Endothelial cell of umbilical vein (primary cell): ENCODE measurements around the gene CUEDC1. TPM values are rescaled to one million over a fixed set of nuclear protein-coding genes. Genes with fewer than 3 reads are reported as not detected.

Experiments used
- BruUV-seq: library from RNA; stranded (reverse); fragments of 400-500 nt; replicated peaks from 2 replicates; lab custom pipeline; 2021; lab: Mats Ljungman, UMichigan
- CTCF ChIA-PET: fragments of 300-600, 350-600 bp; sonication (Branson Sonifier 250); formaldehyde crosslinking; loops from one replicate; lab custom pipeline; 2021; ENCODE audit warnings: antibody characterized with exemption, inconsistent platforms; lab: Charles Lee
- POLR2A ChIA-PET: fragments of 300-600, 350-600 bp; sonication (Branson Sonifier 250); formaldehyde crosslinking; loops from one replicate; lab custom pipeline; 2021; ENCODE audit warnings: antibody characterized with exemption, inconsistent platforms; lab: Charles Lee
- DNase-seq: peaks from one replicate; pipeline ENCODE4 v3.0.0-alpha.2; 2011; ENCODE audit warnings: low read depth, low spot score
- FAIRE-seq: peaks from 2 replicates; lab custom pipeline; 2011; peaks lifted over from hg19 to GRCh38; lab: Jason Lieb, UNC
- H2AFZ ChIP-seq: 2 replicates; pipeline ENCODE4 v1.6.0; 2012; ENCODE audit warnings: low read depth, low read length, control low read depth, inconsistent platforms
- H3K27ac ChIP-seq: 2 replicates; pipeline ENCODE4 v1.5.1; 2011; ENCODE audit warnings: low read depth, mild to moderate bottlenecking, control low read depth, low read length, moderate library complexity; ENCODE audit not compliant: insufficient read depth
- H3K27me3 ChIP-seq, 2 experiments: 2 replicates each; pipeline versions ENCODE4 v1.6.0 to v1.6.1; 2011; ENCODE audit warnings: low read length in 2 of 2, mixed read lengths in 1 of 2; ENCODE audit not compliant: control insufficient read depth in 2 of 2, insufficient read depth in 2 of 2
- H3K36me3 ChIP-seq, 2 experiments: 2 replicates in 1 of 2; 3 replicates in 1 of 2; pipeline ENCODE4 v1.5.1; 2011; ENCODE audit warnings: low read length in 2 of 2, mild to moderate bottlenecking in 1 of 2, moderate library complexity in 1 of 2; ENCODE audit not compliant: control insufficient read depth in 2 of 2, insufficient read depth in 2 of 2; ENCODE audit errors: extremely low read depth in 1 of 2
- H3K4me1 ChIP-seq: 3 replicates; pipeline ENCODE4 v1.5.1; 2011; ENCODE audit warnings: mild to moderate bottlenecking, low read length; ENCODE audit not compliant: control insufficient read depth, insufficient read depth; ENCODE audit errors: extremely low read depth
- H3K4me2 ChIP-seq: 2 replicates; pipeline ENCODE4 v1.6.1; 2011; ENCODE audit warnings: low read length, control low read depth, mixed read lengths; ENCODE audit not compliant: insufficient read depth
- H3K4me3 ChIP-seq, 3 experiments: fragments of 200-600 bp in 1 of 3; sonication (generic), shearing (Covaris generic) in 1 of 3; replicated peaks in 1 of 3; 2 replicates each; pipeline ENCODE4 v1.5.1; 2011 to 2016; ENCODE audit warnings: control low read depth in 3 of 3, low read length in 3 of 3, mild to moderate bottlenecking in 2 of 3, inconsistent platforms in 1 of 3, low read depth in 1 of 3, moderate library complexity in 1 of 3; ENCODE audit not compliant: insufficient read depth in 1 of 3
- H3K79me2 ChIP-seq: 2 replicates; pipeline ENCODE4 v1.6.0; 2012; ENCODE audit warnings: low read length, inconsistent platforms; ENCODE audit not compliant: control insufficient read depth, insufficient read depth
- H3K9ac ChIP-seq: replicated peaks from 2 replicates; pipeline ENCODE3; 2011; ENCODE audit warnings: low read length, control low read depth; ENCODE audit not compliant: insufficient read depth; ENCODE audit errors: extremely low read depth
- H3K9me1 ChIP-seq: replicated peaks from 3 replicates; pipeline ENCODE4 v1.6.0; 2011; ENCODE audit warnings: mild to moderate bottlenecking, low read length; ENCODE audit not compliant: control insufficient read depth, insufficient read depth; ENCODE audit errors: extremely low read depth
- H3K9me3 ChIP-seq: replicated peaks from 2 replicates; pipeline ENCODE4 v1.5.1; 2012; ENCODE audit warnings: low read length, inconsistent platforms; ENCODE audit not compliant: control insufficient read depth, insufficient read depth
- H4K20me1 ChIP-seq: replicated peaks from 2 replicates; pipeline ENCODE3; 2011; ENCODE audit warnings: mild to moderate bottlenecking, low read length; ENCODE audit not compliant: control insufficient read depth, insufficient read depth; ENCODE audit errors: extremely low read depth
- CTCF ChIP-seq, 2 donors: IDR thresholded peaks; 1 replicate in 1 of 2; 2 replicates in 1 of 2; pipeline ENCODE4 v1.5.1; 2011; ENCODE audit warnings: low read length in 2 of 2, mild to moderate bottlenecking in 2 of 2, moderate library complexity in 2 of 2, control low read depth in 1 of 2, inconsistent platforms in 1 of 2, low read depth in 1 of 2; ENCODE audit not compliant: insufficient read depth in 1 of 2; ENCODE audit errors: extremely low read depth in 1 of 2
- EZH2 ChIP-seq: IDR thresholded peaks from 2 replicates; pipeline ENCODE4 v1.6.1; 2012; ENCODE audit warnings: borderline replicate concordance, low read depth, mild to moderate bottlenecking, moderate library complexity, low read length, inconsistent platforms; ENCODE audit not compliant: severe bottlenecking
- FOS ChIP-seq: IDR thresholded peaks from 2 replicates; pipeline ENCODE4 v1.6.1; 2011; ENCODE audit warnings: mild to moderate bottlenecking, low read length, moderate library complexity, borderline replicate concordance; ENCODE audit not compliant: insufficient read depth
- GATA2 ChIP-seq: IDR thresholded peaks from 2 replicates; pipeline ENCODE4 v1.7.0; 2011; ENCODE audit warnings: low read depth, mild to moderate bottlenecking, moderate library complexity, mixed read lengths, low read length; ENCODE audit not compliant: insufficient read length, insufficient read depth
- JUN ChIP-seq: IDR thresholded peaks from 2 replicates; pipeline ENCODE4 v1.6.1; 2011; ENCODE audit warnings: borderline replicate concordance, low read depth; ENCODE audit not compliant: insufficient read length, insufficient read depth
- MAX ChIP-seq: IDR thresholded peaks from 2 replicates; pipeline ENCODE4 v1.6.1; 2011; ENCODE audit not compliant: insufficient read depth, insufficient read length
- MYC ChIP-seq: IDR thresholded peaks from one replicate; pipeline ENCODE4 v1.6.1; 2011; ENCODE audit warnings: mild to moderate bottlenecking, low read depth, low read length
- POLR2A ChIP-seq: IDR thresholded peaks from 2 replicates; pipeline ENCODE4 v1.6.1; 2012; ENCODE audit warnings: low read depth, mild to moderate bottlenecking, control low read depth, low read length
- POLR2AphosphoS5 ChIP-seq: IDR thresholded peaks from 2 replicates; pipeline ENCODE4 v1.6.1; 2012; ENCODE audit warnings: low read depth, mild to moderate bottlenecking, control low read depth, low read length, moderate library complexity; ENCODE audit not compliant: insufficient read depth
- dilution Hi-C: fragments of 300-500 bp; cut with MboI; formaldehyde crosslinking; loops from one replicate; pipeline ENCODE4 v1.15.0; 2019; ENCODE audit warnings: low sequenced_read_pairs; ENCODE audit not compliant: extremely low pct_ligation_motif_present
- intact Hi-C: fragments of 100-400 bp; cut with micrococcal nuclease; formaldehyde crosslinking; loops from one replicate; pipeline ENCODE4 v1.10.0; 2022
- polyA plus RNA-seq, 4 experiments: library from polyadenylated mRNA; depleted of rRNA in 3 of 4; stranded (reverse) in 3 of 4; unstranded in 1 of 4; fragments of >200 nt; gene quantifications; 2 replicates each; pipeline versions ENCODE4 v1.2.1 to v1.2.3, GENCODE V29; 2011 to 2012; ENCODE audit warnings: missing spikeins in 1 of 4
- total RNA-seq: library from RNA; stranded (reverse); gene quantifications from 2 replicates; pipeline ENCODE4 v1.2.3, GENCODE V29; 2021

CUEDC1 gene
- total and polyA plus RNA-seq, 2 donors (not counting 3 experiments of a cell fraction or from before 2014, with no cell fraction given): 15.8 to 27.7 TPM

GRCh38 chr17:57914273-57915142 lies 40.7 kb downstream of the CUEDC1 start:
- Histone ChIP-seq H3K9me3 (no peaks in the 10 kb centered on the region), H3K4me3 (no peak overlapping the region), H3K4me2 (no peak overlapping the region), H3K27ac (no peak overlapping the region), H3K79me2 (no peaks in the 10 kb centered on the region), H4K20me1 (no peaks in the 10 kb centered on the region), H3K9me1 (no peaks in the 10 kb centered on the region), H2AFZ (no peak overlapping the region), H3K36me3 (no peaks in the 10 kb centered on the region), H3K9ac (no peak overlapping the region), H3K4me1 (peaks cover 18% of the 10 kb centered on the region), H3K27me3 (no peaks in the 10 kb centered on the region)
- ChIA-PET CTCF (interaction anchor here (0.9 to 2.0 kb wide), 3 partner anchors 11 to 85 kb away, joined by 3 to 6 read pairs (median 4); partner anchors contain the start of gene CUEDC1), POLR2A (no interaction called here)
- FAIRE-seq (no peak), DNase-seq (peak; percentile 16)
- dilution Hi-C loops: no loop called here
- intact Hi-C loops: loop anchor here (2.0 kb wide), 1 partner anchor 22 kb away; no protein-coding TSS in a partner anchor
- TF ChIP-seq POLR2AphosphoS5: no peak
- no peak for TF ChIP-seq POLR2A
- no peak for TF ChIP-seq GATA2
- no peak for TF ChIP-seq EZH2
- no peak for TF ChIP-seq JUN
- no peak for TF ChIP-seq FOS
- TF ChIP-seq MYC: no peak
- TF ChIP-seq MAX: no peak
- TF ChIP-seq CTCF (IDR thresholded peaks at IDR 0.05; ENCODE audit: extremely low read depth in 1 of 2, insufficient read depth in 1 of 2, low read depth in 1 of 2, low read length in 2 of 2): no peak
- no TSS peak for BruUV-seq
